A172 (cell line): ENCODE measurements around the gene CLP1. TPM values are rescaled to one million over a fixed set of nuclear protein-coding genes. Genes with fewer than 3 reads are reported as not detected.

ENCODE experiments used
- DNase-seq: peaks from one replicate; pipeline ENCODE4 v3.0.0-alpha.2; 2015; ENCODE audit warnings: low spot score
- total RNA-seq: library from RNA; depleted of rRNA; stranded (reverse); fragments of >200 nt; shearing (Covaris generic); gene quantifications from 2 replicates; pipeline ENCODE4 v1.2.3, GENCODE V29; 2014; rRNA removed

The CLP1 gene
- 20.5 and 22.9 TPM in 2 replicates for total RNA-seq

DNA sequence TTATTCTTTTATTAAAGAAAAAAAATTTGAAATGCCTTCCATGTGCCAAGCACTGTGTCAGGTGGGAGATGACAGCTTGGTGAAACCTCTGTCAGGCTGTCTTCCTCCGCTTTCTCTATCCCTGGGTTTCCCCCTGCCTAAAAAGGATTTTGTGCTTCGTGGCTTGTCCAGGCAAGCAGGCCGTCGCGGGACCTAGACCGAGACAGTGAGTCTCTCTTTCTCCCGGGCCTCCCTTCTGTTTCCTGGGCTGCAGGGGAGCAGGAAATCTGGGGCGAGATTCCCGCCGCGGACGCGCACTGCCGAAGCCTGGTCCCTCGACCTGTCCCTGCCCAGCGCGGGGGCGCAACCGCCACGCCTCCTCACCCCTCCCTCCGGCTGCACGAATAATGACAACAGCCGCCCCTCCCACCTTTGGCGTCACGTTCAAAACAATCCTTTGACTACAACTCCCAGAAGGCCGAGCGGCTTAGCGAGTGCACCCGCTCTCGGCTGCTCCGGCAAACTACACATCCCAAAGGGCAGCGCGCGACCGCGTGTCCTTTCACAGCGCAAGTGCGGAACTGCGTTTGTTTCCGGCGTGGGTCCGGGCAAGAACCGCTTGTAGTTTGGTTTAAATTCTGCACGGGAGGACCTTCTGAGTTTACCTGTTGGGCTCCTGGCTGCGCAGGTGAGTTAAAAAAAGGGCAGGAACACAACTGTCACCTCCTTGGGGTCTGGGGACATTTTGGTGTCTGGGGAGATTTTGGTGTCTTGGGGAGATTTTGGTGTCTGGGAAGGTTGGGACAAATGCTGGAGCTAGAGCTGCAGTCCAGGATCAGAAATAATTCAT is at the start of gene CLP1:
CLP1 (plus strand) TSS at position 569 of the 829 bp plus-strand sequence. CDS start 1,715 bp downstream, outside the sequence.
- peak; percentile 97 for DNase-seq

DNA sequence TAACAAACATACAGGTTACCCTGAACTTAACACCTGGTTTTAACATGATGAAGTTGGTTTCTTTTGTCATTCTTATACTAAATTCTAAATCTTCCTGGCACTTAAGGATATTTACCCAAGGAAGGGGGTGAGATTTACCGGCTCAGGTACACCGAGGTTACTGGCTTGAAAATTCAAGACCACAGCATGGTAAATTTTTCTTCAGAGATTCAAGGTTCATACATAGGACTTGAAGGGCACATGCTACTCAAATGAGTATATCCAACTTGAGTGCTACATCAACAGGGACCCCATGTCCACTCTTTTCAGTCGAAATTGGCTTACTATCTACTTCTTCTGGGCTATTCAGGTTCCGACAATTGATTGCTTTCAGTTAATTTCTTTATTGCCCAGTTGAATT is 47.4 kb upstream of the CLP1 start:
- no peak for DNase-seq

DNA sequence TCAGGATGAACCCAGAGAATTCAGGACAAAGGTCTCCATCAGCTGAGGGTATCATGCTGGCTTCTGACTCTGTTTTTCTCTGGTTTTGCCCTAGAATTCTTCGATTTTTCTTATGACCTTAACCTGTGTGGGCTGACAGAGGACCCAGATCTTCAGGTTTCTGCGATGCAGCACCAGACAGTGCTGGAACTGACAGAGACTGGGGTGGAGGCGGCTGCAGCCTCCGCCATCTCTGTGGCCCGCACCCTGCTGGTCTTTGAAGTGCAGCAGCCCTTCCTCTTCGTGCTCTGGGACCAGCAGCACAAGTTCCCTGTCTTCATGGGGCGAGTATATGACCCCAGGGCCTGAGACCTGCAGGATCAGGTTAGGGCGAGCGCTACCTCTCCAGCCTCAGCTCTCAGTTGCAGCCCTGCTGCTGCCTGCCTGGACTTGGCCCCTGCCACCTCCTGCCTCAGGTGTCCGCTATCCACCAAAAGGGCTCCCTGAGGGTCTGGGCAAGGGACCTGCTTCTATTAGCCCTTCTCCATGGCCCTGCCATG is 43.3 kb upstream of the CLP1 start:
- DNase-seq, result no peak

DNA sequence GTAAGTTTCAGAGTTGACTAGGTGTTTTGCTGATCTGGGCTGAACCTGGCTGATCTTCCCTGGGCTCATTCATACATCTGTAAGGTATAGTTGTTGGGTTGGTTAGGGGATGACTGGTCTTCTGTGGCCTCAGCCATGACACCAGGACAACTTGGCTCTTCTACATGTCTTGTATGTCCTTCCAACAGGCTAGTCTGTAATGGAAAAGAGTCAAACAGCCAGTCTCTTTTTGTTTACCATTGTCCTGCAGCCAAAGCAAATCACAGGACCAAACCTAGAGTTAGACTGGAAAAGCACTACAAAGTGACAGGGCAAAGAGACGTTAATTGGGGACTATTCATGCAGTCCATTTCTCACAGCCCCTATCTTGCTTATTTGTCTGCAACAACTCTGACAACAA is 42.3 kb upstream of the CLP1 start:
- DNase-seq, result no peak

DNA sequence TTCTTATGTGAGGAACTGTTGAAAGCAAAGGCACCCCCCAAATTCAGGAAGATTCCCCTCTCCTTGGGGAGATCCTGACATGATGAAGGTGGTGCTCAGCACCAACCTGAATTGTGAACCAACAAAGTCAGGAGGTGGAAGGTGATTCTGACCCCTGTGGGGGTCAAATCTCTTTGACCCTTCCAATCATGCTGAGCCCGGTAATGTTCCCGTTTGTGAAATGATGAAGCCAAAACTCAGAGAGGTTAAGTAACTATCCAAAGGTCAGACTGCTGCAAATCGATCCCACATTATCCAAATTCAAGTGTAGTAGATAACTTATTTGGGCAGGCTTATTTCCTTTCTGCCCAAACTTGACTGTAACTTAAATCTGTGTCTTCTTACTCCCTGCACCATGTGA is 41.0 kb upstream of the CLP1 start:
- DNase-seq, result no peak

DNA sequence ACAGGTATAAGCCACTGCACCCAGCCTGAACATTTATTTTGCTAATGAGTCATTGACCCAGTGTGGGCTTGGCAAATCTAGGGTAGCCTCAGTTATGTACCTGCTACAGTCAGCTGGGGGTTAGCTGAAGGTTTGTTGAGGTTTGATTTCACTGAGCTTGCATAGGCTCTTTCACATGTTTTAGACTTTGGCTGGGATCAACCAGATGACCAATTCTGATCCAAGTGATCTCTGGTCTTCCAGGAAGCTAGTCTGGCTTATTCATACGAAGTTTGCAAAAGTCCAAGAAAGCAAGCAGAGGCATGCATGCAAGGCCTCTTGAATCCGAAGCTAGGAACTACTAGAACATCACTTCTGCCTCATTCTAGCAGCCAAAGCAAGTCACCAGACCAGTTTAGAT is 39.1 kb upstream of the CLP1 start:
- DNase-seq, result no peak

DNA sequence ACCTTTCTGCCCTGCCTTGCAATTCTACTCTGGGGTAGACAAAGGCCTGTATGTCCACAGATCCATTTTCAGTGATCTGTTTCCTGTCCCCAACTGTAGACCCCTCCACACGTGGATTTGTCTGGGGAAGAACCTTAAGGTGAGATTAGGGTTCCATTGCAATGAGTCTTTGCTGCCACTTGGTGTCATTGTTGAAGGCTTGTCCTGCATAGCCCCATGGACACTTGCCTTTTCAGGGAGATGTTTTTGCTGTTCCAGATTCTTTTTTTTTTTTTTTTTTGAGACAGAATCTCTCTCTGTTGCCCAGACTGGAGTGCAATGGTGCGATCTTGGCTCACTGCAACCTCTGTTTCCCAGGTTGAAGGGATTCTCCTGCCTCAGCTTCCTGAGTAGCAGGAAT is 38.2 kb upstream of the CLP1 start:
- no peak for DNase-seq

DNA sequence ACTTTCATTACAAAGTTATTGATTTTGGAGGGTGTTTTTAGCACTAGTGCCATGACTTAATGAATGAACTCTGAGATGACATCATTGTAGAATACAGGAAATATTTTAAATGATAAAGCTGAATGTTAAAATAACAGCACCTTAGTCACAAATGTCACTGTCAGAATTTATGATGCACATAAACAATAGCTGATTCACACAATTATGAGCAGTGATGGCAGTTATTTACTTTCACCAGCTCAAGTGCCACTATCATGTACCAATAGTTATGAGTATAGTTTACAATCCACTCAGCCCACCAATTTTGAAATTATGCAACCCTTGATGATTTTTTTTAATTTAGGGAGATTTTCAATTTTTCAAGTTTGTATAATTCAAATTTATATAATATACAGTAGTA is 37.1 kb upstream of the CLP1 start:
- no peak for DNase-seq

DNA sequence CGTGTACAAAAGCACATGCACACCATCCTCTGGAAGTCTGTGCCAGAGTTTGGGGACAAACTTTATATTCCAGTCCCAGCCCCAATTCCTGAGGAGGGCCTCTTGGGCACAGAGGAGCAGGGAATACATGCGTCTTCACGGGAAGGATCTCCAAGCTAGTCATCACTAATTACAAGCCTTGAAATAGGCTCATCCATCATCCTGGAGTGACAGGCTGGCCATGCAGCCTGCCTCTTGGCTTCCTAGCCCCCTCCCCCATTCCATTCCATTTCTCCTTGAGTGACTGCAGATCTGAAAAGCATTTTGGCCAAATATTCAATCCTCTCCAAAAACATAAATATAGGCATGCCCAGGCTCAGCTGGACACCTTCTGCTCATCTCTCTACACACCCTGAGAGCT is 35.3 kb upstream of the CLP1 start:
- DNase-seq, result no peak

DNA sequence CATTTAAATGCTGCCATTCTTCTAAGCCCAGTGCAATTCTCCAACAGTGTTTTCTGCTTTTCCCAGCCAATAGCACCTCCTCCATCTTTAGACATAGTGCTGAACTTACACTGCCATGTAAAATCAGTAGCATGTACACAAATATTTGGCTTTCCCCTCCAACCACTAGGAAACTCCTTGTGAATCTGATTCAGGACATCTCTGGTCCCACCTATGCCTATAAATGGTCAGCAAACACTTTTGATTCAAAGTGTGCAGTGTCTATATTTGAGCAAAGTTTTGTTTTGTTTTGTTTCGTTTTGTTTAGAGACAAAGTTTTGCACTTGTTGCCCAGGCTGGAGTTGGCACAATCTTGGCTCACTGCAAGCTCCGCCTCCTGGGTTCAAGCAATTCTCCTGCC is 32.7 kb upstream of the CLP1 start:
- no peak for DNase-seq

DNA sequence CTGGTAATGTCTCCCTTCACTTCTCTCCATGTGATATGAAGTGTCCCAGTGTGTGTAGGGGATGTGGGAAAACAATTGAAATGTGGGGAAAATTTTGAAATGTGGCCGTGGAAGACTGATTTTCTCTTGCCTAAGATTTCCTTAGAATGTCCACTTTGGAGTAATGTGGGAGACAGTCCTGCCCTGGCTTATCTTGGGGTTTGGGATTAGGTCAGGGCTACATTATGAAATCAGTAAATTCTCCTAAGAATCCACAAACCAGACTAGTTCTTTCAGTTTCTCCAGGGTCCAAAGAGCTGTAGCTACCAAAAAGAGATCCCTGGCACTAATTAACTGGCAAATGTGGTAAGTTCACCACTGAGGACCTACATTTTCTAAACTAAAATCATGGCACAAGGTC is 30.7 kb upstream of the CLP1 start:
- DNase-seq, result no peak

DNA sequence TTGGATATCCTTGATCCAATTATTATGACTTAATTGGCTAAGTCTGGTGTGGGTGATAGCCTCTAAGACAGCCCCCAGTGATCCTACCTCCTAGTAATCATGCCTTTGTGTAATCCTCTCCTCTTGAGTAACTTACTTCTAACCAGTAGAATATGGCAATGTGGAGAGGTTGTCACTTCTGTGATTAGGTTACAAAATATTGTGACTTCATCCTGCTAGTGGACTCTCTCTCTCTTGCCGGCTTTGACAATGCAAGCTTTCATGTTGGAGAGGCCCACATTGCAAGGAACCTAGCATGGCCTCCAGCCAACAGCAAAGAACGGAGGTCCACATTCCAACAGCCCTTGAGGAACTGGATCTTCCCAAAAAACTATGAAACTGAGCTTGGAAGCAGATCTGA is 27.4 kb upstream of the CLP1 start:
- DNase-seq, result no peak

DNA sequence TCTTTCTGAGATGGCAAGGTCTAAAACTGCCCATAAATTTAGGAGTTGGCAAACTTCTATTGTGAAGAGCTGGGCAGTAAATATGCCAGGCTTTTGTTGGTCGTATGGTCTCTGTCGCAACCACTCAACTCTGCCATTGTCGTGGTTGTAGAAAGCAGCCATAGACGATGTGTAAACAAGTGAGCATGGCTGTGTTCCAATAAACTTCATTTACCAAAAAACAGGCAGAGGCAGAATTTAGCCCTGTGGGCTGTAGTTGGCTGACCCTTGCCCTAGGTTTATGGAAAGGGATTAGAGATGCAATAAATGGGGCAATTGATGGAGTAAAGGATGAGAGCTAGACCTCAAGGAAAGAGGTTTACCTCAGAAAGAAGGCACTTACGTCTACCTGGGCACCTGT is 25.4 kb upstream of the CLP1 start:
- DNase-seq, result no peak

DNA sequence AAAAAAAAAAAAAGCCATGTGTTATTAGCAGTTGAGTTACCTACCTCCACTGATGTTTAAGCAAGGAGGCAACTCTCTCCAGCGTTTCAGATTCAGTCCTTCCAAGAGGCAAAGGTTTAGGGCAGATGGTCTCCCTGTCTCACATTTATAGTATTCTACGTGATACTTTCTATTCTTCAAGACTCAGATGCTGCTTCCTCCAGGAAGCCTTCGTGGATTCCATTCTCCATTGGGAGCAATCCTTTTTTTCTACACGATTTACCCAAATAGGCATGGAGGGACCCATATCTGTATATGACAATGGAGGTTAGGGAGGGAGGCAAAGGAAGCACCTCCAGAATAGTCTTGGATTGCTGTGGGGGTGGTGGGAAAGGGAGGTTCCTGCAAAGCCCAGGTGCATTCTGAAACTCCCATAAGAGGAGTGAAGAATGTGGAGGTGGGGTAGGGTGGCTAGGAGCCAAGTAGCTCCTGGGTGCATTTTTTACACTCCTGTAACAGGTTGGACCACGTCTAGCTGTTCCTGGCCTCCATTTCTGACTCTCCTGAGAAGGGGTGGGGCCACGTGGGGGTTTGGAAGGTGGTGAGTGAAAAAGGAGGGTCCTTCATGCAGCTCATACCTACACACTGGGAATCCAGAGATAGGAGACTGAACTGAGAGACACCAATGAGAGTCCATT is 24.0 kb upstream of the CLP1 start:
- no peak for DNase-seq

DNA sequence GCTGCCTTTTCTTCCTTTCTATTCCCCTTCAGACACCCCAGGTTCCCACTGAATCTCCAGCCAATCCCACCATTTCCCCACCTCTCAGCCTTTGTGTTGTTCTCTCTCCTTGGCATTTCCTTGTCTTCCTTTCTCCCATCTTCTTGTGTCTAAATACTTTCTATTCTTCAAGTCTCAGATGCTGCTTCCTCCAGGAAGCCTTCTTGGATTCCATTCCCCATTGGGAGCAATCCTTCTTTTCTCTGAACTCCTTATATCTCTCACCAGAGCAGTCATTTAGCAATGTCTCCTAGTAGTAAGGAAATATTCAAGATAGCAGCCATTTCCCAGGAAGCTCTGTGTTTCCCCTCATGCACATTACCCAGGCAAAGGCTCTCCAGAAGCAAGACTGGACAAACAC is 23.3 kb upstream of the CLP1 start:
- DNase-seq, result no peak

DNA sequence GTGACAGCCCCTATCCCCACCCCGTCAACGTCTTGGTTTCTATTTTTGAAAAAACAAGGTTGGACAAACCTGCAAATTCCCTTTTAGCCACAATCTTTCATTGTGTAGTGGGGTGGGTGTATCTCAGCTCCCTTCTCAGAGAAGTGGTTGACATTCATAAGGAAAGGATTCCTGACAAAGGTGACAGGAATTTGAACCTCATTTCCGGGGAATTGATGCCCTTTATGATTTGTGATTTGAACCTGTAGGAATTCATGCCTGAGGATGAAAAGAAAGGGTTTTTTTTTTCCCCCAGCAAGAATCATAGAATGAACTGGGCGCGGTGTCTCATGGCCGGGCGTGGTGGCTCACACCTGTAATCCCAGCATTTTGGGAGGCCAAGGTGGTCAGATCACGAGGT is 22.3 kb upstream of the CLP1 start:
- no peak for DNase-seq

DNA sequence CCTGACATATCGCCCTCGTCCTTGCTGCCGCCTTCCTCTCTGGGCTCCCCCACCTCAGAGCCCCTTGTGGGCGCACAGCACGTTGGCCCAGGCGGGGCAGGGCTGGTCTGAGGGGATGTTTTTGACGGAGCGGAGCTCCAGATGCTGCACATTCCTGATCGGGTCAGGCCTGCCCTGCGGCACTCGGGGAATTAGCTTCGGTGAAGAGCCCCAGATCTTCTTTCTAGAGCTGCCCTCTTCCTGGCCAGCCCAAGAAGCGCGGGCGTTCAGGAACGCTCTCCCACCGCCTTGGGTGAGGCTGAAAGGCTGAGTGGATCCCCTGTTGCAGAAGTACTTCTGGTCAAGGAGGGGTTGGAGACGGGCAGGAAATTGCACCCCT is 19.9 kb upstream of the CLP1 start:
- no peak for DNase-seq

DNA sequence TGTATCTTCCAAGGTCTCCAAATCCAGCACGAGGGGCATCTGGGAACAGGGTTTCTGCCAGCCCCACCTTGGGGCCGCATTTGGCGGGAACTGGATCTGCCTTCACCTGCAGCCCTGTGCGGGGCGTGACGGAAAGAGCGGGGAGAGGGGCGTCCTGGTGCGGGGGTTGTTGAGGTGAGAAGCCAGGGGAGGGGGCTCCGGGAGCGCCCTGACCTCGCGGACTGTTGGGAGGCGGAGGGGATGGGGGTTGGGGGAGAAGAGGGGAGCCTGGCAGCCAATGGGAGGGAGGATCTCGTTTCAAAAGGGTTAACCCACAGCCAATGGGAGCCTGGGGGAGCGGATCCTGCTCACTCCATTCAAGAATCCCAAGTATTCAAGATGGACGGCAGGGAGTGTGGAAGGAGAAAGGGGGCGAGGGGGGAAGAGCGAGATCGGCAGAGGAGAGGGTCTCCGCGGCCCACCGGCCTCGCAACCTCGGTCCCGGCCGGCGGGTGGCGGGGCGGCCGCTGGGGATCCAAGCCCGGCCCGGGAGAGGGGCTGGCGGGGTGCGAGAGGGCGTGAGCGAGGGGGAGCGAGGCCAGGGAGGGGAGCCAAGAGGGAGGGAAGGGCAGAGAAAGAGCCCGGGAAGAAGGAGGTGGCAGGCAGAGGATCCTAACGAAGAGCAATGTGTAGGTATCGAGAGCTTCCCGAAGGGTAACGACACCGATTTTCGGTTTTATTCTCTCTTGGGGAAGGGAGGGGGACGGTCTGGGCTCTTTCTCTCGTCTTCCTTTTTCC is 19.4 kb upstream of the CLP1 start:
- peak; percentile 85 for DNase-seq

DNA sequence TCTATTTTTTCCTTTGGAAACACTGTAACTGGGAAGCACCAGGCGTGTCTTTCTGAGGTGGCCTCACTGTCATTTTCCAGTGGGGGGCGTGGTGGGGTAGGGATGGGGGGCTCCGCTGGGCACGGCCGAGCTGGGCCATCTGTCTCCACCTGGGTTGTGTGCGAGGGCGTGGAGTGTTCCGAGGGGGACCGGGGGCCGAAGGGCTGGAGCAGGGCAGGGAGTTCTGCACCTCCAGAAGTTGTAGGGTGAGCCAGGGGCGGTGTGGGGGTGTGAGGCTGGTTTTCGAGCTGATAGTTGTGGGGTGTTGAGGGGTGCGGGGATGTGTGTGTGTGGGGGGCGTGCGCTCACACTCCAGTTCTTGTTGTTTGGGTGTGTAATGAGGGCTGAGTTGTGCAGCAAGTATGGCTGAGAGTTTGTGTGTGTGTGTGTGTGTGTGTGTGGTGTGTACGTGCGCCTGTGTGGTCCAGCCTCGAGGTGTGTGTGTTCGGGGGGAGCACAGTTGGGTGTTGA is 18.7 kb upstream of the CLP1 start:
- DNase-seq, result no peak

DNA sequence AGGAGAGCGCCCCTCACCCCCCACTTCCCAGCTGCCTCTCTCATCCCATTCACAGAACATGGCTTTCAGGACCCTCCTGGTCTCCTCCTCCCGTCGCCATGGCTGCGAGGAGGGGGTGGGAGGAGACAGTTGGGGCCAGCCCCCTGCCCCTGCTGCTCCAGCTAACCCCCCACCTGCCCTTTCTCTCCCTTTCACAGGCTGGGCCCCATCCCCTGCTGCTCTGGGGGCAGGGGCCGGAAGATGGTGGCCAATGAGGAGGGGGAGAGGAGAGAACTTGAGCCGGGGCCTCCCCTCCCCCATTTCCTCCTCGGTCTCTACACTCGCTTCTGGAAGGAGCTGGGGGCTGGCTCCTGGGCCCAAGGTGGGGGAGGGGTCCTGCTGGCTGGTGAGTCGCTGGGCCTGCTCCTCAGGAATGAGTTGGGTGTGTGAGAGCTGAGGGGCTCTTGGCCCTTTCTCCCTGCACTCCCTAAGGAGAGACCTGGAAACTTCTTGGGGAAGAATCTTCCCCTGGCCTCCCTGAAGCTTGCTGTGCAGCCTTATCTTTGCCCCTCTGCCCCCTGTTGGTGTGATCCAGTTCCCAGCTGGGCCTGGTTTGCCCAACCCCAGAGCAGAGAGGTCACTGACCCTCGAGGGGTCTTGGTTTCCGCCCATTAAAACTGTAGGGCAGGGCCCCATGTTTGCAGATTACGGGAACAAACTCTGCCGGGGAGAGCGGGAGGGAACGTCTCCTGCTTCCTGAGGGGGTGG is 18.1 kb upstream of the CLP1 start:
- DNase-seq, result peak; percentile 22

DNA sequence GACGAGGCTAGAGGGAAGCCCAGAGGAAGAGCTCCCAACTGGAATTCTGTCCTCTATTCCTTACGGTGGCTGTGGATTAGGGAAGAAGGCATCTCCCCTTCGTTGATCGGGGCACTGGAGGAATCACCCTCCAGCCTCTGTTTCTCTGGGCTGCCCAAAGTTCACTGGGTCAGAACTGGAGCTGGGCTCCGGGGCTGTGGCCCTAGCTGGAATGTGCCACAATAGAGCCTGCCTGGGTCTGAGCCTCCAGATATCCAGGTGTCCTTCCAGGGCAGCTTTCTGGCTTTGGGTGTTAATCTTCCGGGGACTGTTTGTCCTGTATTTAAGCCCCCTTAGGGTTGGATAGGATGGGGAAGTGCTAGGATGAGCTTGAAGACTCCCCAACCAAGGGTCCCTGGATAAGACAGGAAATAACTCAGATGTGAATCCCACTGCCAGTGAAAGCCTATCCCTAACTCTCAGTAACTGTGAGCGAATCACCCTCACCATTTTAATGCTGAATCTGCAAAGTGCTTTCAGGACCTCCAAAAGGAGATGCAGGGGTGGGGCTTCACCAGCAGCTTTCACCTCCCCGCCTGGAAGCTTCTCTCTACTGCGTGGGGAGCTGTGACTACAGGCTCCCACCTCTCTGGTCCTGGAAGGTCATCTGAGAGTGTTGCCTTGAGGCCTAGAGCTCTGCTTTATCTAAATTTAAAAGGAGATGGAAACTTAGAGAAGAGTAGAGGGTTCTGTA is 17.3 kb upstream of the CLP1 start:
- DNase-seq, result no peak
